NCI-H2107 (cell line): Measurements from ENCODE around the gene C1orf159.
A peak's percentile ranks its signal among the peaks of the same experiment; 100 is the strongest.
"Not testable (repeated sequence)": the region's sequence is repeated elsewhere in the genome, so short reads cannot be mapped to it uniquely, and the experiment has no call there.

ENCODE experiments used
- DNase-seq: peaks from one replicate; lab custom pipeline; 2025; lab: John Stamatoyannopoulos, UW

Gene C1orf159

GRCh38 chr1:1115786-1116700 is at the start of gene C1orf159:
Gene C1orf159, minus strand, starts transcription at chr1:1116089. Its CDS starts 24,546 bp downstream, at chr1:1091543.
- peak; percentile 42 for DNase-seq

DNA sequence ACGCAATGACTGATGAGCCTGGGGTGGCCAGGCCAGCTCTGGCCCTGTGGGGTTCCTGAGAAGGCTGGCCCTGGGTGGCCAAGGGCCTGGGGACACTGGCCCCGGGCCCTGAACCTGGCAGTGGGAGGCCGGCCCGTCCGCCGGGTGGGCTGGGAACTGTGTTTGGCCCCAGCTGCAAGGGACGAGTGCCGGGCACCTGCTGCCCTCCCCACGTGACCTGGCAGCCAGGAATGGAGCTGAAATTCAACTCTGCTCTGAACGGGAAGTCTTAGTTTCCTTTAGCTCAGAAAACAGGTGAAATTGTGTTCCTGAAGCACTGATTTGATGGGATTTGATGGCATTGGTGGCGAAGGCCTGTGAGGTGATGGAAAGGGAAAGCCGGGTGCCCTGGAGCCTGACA is 49.6 kb upstream of the C1orf159 start:
- DNase-seq, result no peak

DNA sequence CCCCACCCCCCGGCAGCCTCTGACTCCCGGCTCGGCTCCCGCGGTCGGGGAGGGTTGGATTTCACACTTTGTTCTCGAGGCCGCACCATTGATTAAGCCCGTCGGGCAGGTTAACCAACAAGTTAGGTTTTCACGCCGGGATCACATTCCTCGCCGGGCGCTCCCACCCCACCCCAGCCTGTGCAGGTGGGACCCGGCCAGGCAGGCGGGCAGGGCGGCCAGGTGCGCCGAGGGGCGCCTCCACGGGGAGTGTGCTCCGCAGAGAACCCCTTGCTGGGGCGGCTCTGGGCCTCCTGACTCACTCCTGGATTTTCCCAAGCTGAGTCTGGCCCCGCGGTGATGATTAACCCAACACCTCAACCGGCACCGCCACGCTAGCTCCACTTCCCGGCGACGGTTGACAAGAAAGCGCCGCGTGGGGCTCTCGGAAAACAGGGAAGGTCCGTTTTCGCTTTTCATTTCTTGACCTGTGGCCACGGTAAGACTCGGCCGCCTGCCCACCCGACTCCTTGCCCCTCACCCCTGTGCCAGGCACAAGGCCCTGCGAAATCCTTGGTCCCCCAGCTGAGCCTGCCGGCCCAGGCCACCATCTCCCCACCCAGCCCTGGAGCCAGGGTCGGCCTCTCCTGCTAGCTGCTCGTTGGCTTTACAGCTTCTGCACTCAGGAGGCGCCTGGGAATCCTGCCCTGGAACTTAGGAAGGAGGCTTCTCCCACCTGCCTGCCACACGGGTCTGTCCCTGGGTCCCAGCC is 49.0 kb upstream of the C1orf159 start:
- DNase-seq, result no peak

DNA sequence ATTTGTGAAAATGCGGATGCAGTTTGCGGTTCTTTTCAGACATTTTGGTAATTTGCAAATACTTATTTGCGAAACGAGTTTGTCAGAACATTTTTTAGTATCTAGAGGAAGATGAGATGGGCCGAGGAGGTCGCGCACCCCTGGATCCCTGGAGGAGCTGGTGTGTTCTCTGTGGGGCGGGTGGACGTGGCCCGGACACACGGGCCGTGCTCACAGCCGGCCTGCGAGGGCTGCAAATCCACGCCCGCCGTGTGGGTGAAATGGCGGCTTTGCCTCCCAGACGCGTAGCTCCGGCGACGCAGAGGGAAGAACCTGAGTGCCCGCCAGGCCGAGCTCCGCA is 48.4 kb upstream of the C1orf159 start:
- DNase-seq, result no peak

GRCh38 chr1:1163538-1164070 is 47.7 kb upstream of the C1orf159 start:
- no peak for DNase-seq

DNA sequence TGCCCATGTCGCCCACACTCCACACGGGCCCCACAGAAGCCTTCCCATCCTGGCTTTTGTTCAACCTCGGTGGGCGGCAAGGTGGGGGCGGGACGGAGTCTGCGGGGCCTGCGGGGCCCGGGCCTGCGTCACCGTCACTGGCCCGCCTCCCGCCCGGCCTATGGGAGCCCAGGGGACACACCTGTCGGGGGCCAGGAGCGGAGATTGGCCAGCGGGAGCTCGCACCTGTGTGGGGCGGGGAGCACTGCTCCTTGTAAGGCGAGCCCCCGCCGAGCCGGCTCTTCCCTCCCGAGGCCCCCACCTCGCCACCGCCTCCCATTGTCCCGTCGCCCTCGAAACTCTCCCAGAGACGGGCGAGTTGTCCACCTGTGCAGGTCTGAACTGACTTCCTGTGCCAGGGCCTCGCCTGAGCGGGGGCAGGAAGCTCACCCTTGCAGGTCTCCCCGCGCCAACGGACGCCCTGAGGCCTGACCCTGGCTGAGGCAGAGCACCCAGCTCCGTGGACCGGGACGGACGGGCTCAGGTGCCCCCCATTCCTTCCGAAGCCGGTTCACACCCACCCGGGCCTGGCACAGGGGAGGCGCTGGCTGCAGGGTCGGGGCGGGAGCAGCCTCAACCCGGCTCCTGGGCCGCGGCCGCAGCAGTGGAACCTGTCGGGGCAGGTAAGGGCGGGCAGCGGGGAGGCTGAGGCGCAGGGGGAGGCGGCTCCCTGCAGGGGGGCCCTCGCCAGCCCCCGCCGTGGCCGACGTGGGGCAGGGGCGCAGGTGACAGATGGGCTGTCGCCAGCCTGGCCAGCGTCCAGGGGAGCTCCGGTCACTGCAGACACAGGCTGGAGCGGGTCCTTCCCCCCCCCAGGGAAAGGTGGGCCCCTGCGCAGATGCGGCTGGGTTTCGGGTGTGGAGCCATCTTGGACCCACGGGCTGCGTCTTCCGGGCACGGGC is 47.0 kb upstream of the C1orf159 start:
- no peak for DNase-seq

DNA sequence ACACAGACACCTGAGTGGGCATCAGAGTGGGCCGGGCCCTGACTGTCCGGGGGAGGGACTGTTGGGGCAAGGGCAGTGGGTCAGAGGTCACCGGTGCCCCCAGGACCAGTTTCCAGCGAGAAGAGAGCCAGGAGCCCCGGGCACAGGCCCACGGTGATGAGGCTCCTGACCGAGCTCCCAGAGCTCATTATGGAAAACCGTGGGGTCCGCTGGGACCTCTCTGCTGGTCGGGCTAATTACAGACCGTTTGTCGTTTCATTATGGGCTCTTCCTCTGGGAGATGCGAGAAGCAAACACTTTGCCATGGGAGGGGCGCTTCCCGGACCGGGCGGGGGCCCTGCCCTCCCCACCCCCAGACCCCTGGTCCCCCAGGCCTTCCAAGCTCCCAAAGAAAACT is 45.8 kb upstream of the C1orf159 start:
- no peak for DNase-seq

GRCh38 chr1:1161078-1161682 is 45.3 kb upstream of the C1orf159 start:
- no peak for DNase-seq

GRCh38 chr1:1160281-1160930 is 44.5 kb upstream of the C1orf159 start:
- DNase-seq, result no peak

GRCh38 chr1:1157914-1158710 is 42.2 kb upstream of the C1orf159 start:
- DNase-seq, result no peak

DNA sequence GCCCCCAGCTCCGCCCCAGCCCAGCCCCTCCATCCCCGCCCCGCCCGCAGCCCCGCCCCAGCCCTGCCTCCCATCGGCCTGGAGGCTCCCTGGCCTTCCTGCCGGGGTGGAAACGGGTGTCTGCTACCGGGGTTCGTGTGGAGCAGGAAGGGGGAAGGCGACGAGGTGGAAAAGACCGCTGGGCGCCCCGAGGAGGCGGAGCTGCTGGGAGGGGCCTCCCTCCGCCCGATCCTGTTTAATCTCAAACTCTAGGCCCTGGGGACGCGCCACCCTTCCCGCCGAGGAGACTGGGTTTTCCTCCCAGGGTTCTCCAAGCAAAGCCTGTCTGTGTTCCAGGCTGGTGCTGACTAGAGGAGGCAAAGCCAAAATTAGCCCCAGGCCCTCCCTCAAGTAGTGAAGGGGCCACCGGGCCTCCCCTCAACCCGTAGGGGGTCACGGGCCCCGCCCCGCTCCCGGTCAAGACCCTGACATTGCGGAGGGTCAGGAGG is 41.6 kb upstream of the C1orf159 start:
- no peak for DNase-seq

DNA sequence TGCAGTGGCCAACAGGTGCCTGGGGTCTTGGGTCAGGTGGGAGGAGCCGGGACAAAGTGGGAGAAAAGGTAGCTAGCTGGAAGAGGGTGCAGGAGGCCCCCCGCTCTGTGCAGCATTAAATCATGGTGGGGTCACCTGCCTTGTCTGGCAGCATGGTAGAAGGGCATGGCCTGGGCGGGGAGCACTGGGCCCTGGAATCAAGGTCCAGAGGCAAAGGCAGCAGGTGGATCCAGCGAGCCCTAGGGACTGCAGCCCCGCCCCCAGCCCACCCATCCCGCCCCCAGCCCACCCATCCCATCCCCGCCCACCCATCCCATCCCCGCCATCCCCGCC is 41.1 kb upstream of the C1orf159 start:
- no peak for DNase-seq

DNA sequence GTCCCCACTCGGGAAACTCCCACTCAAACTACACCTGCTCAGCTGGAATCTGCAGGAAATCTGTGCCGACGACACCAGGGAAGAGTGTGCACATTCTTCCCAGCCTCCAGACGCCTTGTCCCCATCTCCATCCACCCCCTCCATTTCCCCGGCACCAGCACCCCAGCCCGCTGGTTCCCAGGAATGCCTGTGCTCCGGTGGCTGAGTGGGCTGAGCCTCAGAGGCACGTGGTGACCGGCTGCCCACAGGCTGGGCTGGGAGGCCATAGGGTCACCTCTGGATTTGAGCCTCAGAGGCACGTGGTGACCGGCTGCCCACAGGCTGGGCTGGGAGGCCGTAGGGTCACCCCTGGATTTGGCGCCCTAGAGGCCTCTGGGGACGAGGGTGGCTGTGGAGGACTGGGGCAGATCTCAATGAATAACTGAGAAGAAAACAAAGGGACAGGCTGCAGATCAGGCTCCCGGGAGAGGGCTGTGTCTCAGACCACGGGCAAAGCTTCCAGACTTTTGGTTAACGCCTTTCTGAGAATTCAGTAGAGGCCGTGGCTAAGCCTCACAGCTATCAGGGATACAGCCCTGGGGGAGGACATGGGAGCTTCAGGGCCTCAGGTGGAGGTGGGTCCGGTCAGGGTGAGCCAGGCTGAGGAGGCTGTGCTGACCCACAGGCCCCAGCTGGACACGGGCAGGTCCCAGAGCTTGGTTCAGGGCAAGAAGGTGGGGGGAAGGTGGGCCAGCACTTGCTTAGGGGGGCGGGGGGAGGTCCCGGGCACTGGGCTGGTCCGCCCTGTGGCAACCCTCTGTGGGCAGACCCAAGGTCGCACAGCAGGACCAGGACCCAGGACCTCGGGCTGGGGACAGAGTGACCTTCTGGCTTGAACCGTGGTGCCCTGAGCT is 40.5 kb upstream of the C1orf159 start:
- no peak for DNase-seq

DNA sequence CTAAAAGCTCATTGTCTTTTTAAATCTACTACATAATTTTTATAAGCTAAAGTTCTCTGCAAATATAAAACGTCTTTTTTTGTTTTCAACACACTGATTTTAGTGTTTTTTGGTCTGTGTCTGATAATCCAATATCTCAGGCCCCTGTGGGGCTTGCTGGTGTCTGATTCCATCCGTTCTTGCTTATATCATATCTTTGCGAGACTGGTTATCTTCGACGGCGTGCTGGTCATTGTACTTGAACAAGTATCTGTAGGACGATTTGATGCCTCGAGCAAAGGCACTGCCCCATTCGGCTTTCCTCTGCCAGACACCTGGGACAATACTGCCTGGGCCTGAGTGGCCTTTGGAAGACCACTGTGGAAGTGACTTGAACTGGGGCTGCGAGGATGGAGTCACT is 39.4 kb upstream of the C1orf159 start:
- no peak for DNase-seq

GRCh38 chr1:1153874-1154273 is 38.0 kb upstream of the C1orf159 start:
- DNase-seq, result no peak

DNA sequence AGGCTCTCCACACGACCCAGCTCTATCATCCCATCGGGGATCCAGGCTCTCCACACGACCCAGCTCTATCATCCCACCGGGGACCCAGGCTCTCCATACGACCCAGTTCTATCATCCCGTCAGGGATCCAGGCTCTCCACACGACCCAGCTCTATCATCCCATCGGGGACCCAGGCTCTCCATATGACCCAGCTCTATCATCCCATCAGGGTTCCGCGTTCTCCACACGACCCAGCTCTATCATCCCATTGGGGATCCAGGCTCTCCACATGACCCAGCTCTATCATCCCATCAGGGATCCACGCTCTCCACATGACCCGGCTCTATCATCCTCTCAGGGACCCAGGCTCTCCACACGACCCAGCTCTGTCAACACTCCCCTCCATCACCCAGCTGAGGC is 37.3 kb upstream of the C1orf159 start:
- not testable (repeated sequence) for DNase-seq

GRCh38 chr1:1152431-1152830 is 36.5 kb upstream of the C1orf159 start:
- DNase-seq, result not testable (repeated sequence)

DNA sequence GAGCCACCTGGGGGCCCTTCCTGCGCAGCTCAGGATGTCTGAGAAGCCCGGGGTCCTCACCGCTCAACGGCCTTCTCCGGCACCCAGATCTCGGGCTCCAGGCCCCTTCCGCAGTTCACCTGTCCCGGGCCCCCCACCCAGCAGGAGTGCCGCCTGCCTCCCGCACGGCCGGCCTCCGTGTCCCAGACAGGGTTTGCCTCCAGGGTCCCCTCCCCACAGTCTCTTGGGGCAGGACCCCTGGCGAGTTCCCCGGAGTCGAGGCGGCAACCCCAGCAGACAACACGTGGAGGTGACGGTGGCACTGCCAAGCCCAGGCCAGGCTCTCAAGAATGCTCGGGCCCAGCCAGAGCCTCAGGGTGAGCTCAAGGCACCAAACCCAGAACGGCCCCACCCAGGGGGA is 35.4 kb upstream of the C1orf159 start:
- DNase-seq, result no peak

- no peak for DNase-seq
Measured at GRCh38 chr1:1150100-1150499, 34.2 kb upstream of the C1orf159 start.
